ENCODE measurements around the gene BIK. TPM values are rescaled to one million over a fixed set of nuclear protein-coding genes. Genes with fewer than 3 reads are reported as not detected.
A peak's percentile ranks its signal among the peaks of the same experiment; 100 is the strongest.

Gene BIK
- total RNA-seq, 3 donors from 2014 or later = 8.4 to 28.3 (median 20.6) TPM

GRCh38 chr22:43154887-43155536 is 44.5 kb downstream of the BIK start:
- no peak overlapping the region for H3K4me3 ChIP-seq
- no peak for TF ChIP-seq CTCF (IDR thresholded peaks at IDR 0.05)
- H3K4me1 ChIP-seq (ENCODE audit: low read depth) = peaks cover 53% of the 10 kb centered on the region
- intact Hi-C loops (cut with DNase I, micrococcal nuclease) = no loop called here
- H3K36me3 ChIP-seq (ENCODE audit: low read depth) = no peaks in the 10 kb centered on the region
- H3K9me3 ChIP-seq = no peaks in the 10 kb centered on the region
- ATAC-seq (no peak), DNase-seq (peak in 2 of 3 donors; percentile 46 to 73)

- no peaks in the 10 kb centered on the region for H3K9me3 ChIP-seq
- no peak overlapping the region for H3K4me3 ChIP-seq
- TF ChIP-seq CTCF (IDR thresholded peaks at IDR 0.05) = no peak
- ATAC-seq (no peak), DNase-seq (peak in 1 of 3 donors; percentile 64)
- intact Hi-C loops (cut with DNase I, micrococcal nuclease) = no loop called here
- no peaks in the 10 kb centered on the region for H3K36me3 ChIP-seq (ENCODE audit: low read depth)
- peaks cover 52% of the 10 kb centered on the region for H3K4me1 ChIP-seq (ENCODE audit: low read depth)
These were observed 45.2 kb downstream of the BIK start for GRCh38 chr22:43155789-43156188.

GRCh38 chr22:43156413-43156812 is 45.9 kb downstream of the BIK start:
- intact Hi-C loops (cut with DNase I, micrococcal nuclease) = no loop called here
- Histone ChIP-seq H3K9me3 (no peaks in the 10 kb centered on the region), H3K36me3 (ENCODE audit: low read depth) (no peaks in the 10 kb centered on the region), H3K4me3 (no peak overlapping the region), H3K4me1 (ENCODE audit: low read depth) (peaks cover 49% of the 10 kb centered on the region)
- DNase-seq = no peak
- TF ChIP-seq CTCF (IDR thresholded peaks at IDR 0.05) = no peak
- ATAC-seq = no peak

GRCh38 chr22:43157874-43158546 is 47.5 kb downstream of the BIK start:
- Histone ChIP-seq H3K4me3 (no peak overlapping the region), H3K36me3 (ENCODE audit: low read depth) (no peaks in the 10 kb centered on the region), H3K9me3 (no peaks in the 10 kb centered on the region), H3K4me1 (ENCODE audit: low read depth) (peaks cover 50% of the 10 kb centered on the region)
- TF ChIP-seq CTCF (IDR thresholded peaks at IDR 0.05) = no peak
- ATAC-seq = no peak
- DNase-seq = no peak
- intact Hi-C loops (cut with DNase I, micrococcal nuclease) = no loop called here

GRCh38 chr22:43158778-43159483 is 48.4 kb downstream of the BIK start:
- no peak overlapping the region for H3K4me3 ChIP-seq
- ATAC-seq = peak; percentile 7
- TF ChIP-seq CTCF (IDR thresholded peaks at IDR 0.05) = no peak
- DNase-seq = peak in 2 of 3 donors; percentile 32 to 62
- no peaks in the 10 kb centered on the region for H3K9me3 ChIP-seq
- peaks cover 57% of the 10 kb centered on the region for H3K4me1 ChIP-seq (ENCODE audit: low read depth)
- intact Hi-C loops (cut with DNase I, micrococcal nuclease) = no loop called here
- H3K36me3 ChIP-seq (ENCODE audit: low read depth) = no peaks in the 10 kb centered on the region

Measured in mucosa of descending colon (tissue), 3 donors.